Vagina (tissue), 2 donors: ENCODE data around the gene CASD1.

Experiments used
- CTCF ChIP-seq, 3 experiments: fragments of 450-650 bp in 2 of 3; fragments of 200-600 bp in 1 of 3; sonication (generic) in 1 of 3; IDR thresholded peaks; one replicate each; pipeline ENCODE4 v1.5.1; 2017 to 2019; ENCODE audit warnings: antibody characterized with exemption in 3 of 3, mild to moderate bottlenecking in 2 of 3, moderate library complexity in 2 of 3
- POLR2AphosphoS5 ChIP-seq, 2 donors: sonication (generic); formaldehyde crosslinking; IDR thresholded peaks; one replicate each; pipeline ENCODE4 v1.9.0; 2017; ENCODE audit warnings: antibody characterized with exemption in 2 of 2, mild to moderate bottlenecking in 2 of 2, low read depth in 1 of 2; ENCODE audit not compliant: insufficient read depth in 1 of 2

DNA sequence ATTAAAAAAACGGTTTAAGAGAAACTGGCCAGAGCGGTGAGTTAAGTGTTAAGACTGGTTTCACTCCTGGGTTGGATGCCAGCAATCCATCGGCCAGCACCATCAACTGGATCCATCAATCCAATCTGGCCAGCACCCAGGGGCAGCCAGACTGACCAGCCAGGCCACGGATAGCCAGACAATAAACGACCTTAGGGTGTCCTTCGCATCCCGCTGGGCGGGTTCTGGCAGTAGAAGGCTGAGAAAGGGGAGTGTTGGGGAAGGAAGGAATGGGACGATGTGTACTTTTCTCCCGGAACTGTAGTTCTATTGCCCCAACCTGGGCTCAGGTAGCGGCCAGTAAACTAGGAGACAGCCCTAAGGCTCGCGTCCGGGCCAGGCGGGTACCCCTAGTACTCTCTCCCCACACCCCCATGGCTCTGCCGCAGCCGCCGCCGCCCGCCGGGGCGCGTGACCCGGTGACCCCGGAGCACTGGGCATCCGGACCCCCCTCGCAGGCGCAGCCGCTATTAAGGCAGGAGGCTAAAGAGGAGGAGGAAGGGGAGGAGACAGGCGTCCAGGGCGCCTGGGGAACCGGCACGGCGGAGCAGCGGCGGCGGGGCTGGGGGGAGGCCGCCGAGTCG, at the start of gene CASD1:
- TF ChIP-seq CTCF (IDR thresholded peaks at IDR 0.05), result no peak
- TF ChIP-seq POLR2AphosphoS5 (IDR thresholded peaks at IDR 0.05; ENCODE audit: insufficient read depth in 1 of 2, low read depth in 1 of 2), result peak in 1 of 2 donors; percentile 30
